ENCODE results near the gene SLC38A9.
"Not testable (repeated sequence)": the region's sequence is repeated elsewhere in the genome, so short reads cannot be mapped to it uniquely, and the experiment has no call there.

Gene SLC38A9

DNA sequence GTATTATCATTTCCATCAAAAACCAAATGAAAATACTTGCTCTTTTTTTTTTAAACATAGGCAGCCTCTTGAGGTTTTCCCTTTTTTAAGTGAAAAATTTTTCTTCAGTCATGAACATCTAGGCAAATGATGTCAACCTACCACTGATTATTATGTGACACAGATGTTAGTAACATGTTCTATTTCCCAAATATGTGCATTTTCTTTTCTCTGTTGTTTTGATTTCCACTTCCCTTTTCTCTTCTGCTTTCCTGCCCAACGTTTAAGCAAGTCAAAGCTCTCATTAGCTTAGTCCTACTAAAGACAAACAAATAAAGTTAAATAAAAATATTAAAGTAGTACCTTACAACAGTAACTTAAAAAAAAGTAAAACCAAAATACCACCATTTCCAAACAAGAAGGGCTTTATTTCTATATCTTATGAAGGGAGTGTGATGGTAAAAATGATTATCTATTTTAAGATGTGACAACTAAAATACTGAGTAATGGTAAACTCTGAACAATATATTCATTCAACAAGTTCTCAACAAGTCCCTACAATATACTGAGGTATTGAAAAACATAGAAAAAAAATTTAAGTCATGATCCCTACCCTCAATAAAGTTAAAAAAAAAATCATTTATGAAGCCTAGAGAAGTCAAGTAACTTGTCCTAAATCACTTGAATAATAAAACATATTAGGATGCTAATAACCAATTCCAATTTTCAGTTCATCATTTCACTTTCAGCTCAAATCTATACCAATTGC, 9.4 kb downstream of the SLC38A9 start:
- no peak for DNase-seq

DNA sequence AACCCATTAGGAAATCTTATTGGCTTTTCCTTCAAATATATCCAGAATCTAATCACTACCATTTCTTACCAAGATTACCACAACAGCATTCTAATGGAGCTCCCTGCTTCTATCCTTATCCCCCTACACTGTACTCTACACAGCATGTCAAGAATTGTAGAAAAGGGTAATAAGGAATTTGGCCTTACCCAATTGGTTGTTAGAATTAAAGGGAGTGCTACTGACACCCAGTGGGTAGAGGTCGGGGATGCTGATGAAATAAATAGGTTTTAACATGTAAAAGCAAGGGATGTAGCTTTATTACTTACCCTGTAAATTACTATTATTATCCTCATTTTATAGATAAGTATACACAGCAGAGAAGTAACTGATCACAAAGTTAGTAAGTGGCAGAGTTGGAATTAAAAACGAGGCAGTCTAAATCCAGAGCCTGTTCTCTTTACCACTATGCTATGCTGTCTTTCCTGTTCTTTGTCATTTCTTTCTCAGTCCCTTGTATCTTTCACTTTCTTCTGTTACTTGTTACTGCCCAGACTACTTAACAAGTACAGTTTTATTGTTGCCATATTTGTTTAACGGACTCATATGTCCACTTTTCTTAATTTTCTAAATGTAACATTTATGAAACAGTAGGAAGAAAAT, 10.5 kb downstream of the SLC38A9 start:
- DNase-seq = peak; percentile 27

DNA sequence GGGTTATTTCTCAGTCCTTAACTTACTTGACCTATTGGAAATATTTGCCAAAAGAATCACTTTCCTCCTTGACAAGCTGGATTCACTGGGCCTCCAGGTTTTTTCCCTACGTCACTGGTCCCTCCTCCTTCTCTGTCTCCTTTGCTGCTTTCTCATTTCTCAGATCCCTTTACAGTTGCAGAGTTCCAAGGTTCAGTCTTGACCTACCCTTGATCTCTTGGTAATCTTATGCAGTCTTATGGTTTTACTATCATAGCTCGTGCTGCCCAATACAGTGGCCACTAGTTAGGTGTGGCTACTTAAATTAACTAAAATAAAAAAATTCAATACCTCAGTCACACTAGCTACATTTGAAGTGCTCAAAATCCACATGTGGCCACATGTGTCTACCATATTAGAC, 11.4 kb downstream of the SLC38A9 start:
- DNase-seq = no peak

DNA sequence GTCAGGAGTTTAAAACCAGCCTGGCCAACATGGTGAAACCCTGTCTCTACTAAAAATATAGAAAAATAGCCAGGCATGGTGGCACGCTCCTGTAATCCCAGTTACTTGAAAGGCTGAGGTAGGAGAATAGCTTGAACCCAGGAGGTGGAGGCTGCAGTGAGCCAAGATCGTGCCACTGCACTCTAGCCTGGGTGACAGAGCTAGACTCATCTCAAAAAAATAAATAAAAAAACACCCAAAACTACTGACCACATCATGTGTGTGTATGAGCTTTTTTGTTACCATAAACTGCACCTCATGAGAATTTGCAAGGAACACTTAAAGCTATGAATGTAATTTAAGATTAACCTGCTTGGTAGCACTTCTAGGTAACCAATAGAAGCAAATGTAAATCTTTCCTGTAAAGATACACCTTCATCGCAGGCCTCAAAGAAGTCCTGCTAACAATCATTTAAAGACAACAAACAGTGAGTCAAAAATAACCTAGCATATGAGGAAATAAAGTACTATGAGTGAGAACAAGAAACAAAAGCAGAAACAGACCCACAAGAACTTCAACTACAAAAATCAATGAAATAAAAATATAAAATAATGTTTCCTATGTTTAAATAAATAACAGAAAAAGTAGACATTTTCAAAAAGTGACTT, 13.0 kb downstream of the SLC38A9 start:
- no peak for DNase-seq

DNA sequence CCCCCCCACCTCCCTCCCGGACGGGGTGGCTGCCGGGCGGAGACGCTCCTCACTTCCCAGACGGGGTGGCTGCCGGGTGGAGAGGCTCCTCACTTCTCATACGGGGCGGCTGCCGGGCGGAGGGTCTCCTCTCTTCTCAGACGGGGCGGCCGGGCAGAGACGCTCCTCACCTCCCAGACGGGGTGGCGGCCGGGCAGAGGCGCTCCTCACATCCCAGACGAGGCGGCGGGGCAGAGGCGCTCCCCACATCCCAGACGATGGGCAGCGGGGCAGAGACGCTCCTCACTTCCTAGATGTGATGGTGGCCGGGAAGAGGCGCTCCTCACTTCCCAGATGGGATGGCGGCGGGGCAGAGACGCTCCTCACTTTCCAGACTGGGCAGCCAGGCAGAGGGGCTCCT, 15.4 kb downstream of the SLC38A9 start:
- DNase-seq = not testable (repeated sequence)

DNA sequence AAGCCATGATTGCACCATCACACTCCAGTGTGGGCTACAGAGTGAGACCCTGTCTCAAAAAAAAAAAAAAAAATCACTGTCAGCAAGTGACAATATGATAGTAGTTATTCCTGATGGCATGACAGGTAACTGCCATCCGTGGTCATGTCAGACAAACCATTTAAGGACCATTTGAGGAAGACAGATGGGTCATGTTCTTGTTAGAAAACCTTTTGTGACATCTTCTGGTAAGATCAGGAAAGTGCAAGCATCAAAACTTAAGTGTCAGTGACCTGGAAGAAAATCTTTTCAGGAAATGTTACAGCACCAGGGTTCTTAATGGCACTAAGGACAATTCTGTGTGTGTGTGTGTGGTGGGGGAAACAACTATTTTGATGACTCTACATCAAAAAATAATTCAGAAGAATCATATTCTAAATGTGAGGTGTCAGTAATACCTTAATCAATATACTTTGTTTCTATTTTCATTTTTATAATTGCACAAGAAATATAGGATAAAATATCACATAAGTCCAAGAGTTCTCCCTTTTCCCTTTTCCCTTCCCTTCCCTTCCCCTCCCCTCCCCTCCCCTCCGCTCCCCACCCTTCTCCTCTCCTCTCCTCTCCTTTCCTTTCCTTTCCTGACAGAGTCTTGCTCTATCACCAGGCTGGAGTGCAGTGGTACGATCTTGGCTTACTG, 17.8 kb downstream of the SLC38A9 start:
- peak; percentile 4 for DNase-seq

DNA sequence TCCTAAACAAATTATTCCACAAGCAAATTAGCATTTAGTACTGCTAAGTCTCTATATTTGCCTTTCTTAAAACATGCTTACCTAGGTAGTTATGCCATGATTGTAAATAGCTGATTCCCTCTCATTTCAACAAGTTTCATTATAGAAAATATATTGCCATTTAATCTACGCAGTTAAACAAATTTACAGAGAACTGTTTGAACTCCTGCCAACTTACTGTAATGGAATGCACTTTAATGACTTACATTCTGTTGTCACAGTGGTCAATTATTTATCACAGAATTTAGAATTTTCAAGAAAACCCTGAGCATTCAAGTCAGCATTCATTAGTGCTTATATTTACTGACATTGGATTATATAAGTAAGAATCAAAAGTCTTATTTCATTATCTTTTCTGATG, 19.6 kb downstream of the SLC38A9 start:
- DNase-seq = no peak

DNA sequence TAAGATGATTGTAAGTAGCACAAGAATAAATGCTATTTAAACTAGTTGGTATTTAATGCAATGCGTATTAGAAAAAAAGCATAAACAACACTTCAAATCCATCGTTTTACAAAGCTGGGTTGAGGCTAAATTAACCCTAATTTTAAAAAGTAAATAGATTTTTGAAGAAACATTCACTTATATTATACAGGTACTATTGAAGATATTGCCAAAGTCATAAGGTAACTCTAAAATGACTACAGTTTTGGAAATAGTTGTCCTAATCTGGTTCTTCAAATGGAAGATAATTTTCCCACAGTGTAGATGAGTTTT, 20.1 kb downstream of the SLC38A9 start:
- DNase-seq = no peak

DNA sequence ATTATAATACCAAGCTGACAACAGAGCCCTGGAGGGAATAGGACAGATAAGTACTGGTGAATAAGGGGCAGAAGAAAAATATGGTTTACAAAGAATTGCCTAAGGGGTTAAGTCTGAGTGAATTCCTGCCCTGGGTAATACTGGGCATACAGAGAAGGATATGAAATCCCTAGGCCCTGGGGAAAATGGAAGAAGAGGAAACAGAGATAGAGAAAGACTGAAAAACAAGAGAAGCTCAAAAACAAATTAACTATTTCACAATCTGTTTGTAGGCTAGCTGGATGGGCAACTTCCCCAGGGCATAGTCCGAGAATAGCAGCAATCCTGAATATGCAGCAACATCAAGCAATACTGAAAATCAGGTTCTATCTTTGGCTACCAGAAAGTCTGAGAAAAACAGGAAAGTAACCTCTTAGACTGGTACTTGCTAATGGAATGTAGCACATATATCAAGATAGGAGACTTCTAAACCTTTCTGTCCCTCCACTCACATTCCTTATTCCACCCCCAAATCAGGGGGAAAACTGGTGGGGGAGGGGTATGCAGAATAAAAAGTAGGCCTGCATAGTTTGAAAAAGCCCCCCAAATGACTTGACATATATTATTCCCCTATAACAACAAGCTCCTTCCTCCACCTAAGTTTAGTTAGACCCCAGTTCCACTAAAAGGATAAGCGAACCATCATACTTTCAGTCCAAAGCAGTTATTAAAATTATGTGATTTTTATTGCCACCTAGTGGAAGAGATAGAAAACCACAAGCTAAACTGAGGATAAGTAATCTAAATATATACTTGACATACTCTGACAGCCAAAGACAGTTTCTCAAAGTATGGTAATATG, 20.6 kb downstream of the SLC38A9 start:
- DNase-seq = peak; percentile 35

DNA sequence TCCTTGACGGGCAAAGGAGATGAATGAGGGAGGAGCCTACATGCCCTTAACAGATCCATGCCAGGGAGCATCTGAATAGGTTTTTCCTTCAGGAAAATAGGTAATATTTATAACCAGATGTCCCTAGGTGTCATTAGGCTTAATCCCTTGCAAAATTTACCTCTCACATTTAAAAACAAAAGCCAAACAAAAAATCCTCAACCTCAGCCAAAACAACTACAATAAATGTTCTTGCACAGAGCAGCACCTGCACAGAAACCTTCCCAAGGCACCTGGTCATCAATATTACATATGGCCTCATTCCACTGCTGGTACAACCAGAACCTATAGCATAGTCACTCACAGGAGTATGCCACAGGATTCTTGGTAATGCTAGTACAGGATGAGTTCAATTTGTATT, 30.1 kb downstream of the SLC38A9 start:
- DNase-seq = no peak

DNA sequence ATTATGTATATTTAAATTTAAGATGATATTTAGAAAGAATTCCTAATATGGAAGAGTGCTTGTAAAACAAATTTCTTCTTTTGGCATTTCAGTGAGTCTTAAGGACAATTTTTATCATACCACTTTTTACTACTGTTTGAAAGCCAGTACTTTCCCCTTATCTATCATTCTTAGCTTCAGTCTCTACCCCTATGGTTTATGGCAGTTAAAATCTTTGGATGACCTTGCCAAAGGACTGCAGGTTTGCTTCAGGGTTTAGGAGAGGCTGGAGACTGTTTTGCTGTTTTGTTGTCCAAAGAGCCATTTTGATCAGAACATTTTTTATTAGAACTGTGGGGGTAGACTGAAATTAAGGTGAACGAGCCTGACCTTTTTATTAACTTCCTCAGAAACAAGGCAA, 30.8 kb downstream of the SLC38A9 start:
- no peak for DNase-seq

DNA sequence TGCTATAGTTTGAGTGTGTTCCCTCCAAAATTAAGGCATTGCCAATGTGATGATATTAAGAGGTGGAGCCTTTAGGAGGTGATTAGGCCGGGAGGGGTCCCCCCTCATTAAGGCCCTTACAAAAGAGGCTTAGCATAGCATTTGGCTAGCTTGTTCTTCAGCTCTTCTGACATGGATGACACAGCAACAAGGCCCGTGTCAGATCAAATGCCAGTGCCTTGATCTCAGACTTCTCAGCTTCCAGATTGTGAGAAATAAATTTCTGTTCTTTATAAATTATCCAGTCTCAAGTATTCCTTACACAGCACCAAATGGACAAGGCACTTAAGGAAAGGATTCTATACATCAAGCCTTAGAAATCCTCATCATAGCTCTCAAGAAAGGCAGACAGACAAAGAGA, 31.8 kb downstream of the SLC38A9 start:
- DNase-seq = no peak

DNA sequence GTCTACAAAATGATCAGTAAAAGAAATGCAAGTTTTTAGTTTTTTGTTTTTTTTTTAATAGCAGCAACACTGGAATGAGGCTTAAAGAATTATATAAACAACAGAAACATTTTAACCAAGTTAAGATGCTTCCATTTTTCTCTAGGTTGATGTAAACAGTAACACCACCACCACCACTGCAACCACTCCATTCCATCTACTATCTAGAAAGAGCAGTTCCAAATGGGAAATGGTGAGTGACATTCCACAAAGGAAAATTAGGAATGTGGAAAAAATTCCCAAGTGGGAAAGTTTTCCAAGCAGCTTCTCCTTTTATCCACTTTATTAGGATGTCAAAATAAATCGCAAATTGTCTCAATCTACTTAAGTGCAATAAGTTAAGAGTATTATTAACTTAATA, 32.6 kb downstream of the SLC38A9 start:
- DNase-seq = no peak

DNA sequence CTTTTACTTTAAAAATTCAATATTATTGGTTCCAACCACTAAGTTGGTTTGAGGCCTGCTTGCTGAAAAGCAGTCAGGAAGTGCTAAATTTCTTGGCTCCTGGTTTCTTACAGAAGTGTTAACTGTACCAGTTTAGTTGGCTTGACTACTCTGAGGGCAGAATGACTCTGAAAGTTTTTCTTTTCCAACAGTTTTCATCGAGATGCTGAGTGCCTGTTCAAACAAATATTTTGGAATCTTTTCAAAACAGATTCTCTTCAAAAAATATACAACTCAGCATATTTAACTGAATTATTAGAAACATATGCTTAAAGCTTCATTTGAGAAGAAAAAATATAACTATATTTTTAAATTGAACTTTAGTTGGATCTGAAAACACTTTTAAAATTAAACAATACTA, 37.0 kb downstream of the SLC38A9 start:
- no peak for DNase-seq

DNA sequence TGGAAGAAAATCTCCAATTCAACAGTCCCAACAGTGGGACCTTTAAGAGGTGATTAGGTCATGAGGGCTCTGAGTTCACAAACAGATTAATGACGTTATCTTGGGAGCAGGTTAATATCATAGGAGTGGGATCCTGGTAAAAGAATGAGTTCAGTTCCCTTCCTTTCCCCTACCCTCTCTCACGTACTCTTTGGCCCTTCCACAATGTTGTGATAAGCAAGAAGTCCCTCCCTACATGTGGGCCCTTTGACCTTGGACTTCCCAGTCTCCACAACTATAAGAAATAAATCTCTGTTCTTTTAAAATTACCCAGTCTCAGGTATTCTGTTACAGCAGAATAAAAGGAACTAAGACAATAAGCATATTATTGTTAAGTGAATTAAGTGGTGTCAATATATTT, 37.8 kb downstream of the SLC38A9 start:
- DNase-seq = no peak

DNA sequence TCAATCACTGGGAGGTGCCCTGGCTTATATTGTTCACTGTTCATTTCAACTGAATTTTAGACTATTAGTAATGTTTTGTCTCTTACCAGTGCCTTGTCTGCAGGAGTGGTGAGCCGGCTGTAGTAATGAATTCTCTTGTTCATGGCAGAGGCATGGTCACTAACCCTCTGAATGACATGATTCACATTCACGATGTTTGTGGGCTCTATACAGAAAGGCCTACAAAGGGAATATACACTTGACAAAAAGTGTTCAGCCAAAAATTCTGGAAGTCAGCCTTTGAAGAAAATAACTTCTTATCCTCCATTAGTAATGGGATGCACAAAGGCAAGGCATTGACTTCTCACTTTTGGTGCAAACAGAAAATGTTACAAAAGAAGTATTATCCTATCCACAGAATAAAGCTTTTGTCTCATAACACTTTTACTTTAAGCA, 39.6 kb downstream of the SLC38A9 start:
- no peak for DNase-seq

DNA sequence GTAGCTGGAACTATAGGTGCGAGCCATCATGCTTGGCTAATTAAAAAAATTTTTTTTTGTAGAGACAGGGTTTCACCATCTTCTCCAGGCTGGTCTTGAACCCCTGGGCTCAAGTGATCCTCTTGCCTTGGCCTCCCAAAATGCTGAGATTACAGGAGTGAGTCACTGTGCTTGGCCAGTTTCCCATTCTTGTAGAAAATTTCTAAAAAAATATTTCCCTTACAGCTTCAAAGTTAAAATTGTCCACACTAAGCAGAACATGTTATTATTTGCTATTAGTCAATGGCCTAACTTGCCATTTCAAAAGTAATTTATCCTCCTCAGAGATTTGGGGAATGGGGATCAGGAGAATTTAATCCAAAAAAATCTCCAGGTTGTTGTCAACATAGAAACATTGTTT, 40.1 kb downstream of the SLC38A9 start:
- DNase-seq = no peak

DNA sequence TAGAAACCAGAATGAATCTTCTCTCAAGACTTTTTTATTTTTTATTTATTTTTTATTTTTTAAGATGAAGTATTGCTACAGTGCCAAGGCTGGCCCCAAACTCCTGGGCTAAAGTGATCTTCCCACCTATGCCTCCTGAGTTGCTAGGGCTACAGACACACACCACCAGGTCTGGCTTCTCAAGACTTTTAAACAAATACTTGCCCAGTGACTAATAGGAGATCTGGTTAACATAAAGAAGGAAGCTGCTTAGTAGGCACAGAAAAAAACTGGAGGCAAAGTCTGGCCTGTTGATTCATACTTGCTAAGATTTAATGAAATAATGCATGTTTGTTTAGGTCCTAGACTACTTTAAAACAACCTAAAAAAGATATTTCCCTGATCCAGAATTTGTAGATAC, 43.8 kb downstream of the SLC38A9 start:
- no peak for DNase-seq

DNA sequence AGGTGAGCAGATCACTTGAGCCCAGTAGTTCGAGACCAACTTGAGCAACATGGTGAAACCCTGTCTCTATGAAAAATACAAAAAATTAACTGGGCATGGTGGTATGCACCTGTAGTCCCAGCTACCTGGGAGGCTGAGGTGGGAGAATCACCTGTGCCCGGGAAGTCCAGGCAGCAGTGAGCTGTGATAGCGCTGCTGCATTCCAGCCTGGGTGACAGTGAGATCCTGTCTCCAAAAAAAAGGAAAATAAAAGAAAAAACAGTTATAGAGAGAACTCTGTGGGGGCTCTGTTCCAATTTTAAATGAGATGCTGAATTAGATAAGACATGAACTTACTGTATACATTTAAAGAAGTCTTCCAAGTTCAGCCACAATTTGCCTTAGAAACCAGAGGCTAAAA, 44.2 kb downstream of the SLC38A9 start:
- no peak for DNase-seq

DNA sequence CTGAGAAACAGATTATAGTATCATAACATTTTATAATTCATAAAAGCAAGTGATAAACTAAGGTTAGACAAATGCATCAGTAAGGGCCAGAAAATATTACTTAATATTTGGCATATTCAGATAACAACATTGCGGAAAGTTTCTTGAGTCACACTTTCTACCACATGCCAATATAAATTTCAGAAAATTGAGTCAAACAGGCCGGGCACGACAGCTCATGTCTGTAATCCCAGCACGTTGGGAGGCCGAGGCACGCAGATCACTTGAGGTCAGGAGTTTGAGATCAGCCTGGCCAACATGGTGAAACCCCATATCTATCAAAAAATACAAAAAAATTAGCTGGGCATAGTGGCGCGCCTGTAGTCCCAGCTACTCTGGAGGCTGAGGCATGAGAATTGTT, 47.1 kb downstream of the SLC38A9 start:
- DNase-seq = no peak

DNA sequence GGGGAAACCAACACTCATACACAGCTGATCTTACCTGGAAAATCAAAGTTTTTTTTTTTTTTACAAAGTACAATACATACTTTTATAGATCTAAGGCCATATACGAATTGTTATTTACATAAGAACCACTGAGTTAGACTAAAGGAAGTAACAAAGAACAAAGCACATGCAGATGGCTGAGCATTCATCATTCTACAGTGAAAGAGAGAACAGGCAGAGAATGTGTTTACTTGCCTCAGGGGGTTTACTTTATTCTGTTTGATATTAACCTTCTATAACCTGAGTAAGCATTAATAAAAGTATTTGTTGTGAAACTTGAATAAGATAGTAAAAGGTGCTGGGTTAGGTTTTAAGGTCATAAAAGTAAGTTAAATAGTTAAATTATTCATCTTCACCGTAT, 54.7 kb downstream of the SLC38A9 start:
- DNase-seq = no peak

DNA sequence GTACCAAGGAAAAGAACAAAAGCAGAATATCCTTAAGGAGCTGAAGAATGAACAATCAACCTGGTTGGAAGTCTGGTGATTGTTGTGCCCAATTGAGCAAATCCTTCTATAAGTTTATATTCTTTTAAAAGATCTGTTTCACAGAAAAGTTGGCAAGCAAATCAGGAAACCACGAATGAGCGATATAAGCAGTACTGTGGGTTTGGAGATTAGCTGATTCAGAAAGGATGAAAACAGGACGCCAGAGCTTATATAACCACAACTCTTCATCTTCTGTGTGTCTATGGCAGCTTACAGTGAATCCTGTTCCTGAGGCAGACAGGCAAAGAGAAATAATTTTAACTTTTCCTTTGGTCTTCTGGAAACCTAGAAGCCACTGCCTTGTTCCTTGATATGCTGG, 61.7 kb downstream of the SLC38A9 start:
- no peak for DNase-seq

DNA sequence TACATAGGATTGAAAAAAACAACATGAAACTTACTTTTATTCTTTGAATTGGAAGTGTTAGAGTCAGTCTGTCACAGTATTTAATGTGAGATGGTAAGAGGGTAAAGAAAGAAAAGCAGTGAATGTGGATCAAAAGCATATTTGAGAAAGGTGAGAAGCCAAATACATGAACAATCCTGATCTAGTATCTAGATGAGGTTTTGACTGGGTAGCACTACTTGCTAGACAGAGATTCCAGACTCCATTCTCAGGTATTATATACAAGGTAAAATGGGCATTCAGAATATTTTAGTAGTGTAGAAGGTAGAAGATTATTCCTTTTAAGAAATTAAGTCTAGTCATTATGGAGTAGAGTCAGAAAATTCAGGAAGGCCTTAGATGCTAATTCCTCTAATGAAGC, 62.2 kb downstream of the SLC38A9 start:
- no peak for DNase-seq
